Measurements from ENCODE around the gene PIP4K2A.

PIP4K2A gene

GRCh38 chr10:22717728-22718127, 3.4 kb upstream of the PIP4K2A start:
- Histone ChIP-seq H3K9ac (ENCODE audit: low read length) (no peak overlapping the region), H3K27me3 (ENCODE audit: control insufficient read depth, insufficient read depth, low read length) (no peaks in the 10 kb centered on the region), H3K36me3 (ENCODE audit: control insufficient read depth, insufficient read depth, low read length) (no peaks in the 10 kb centered on the region), H3K4me1 (ENCODE audit: control insufficient read depth, insufficient read depth, low read length) (peaks cover 8% of the 10 kb centered on the region), H3K9me3 (ENCODE audit: control insufficient read depth, low read length) (no peaks in the 10 kb centered on the region), H3K4me3 (ENCODE audit: low read length) (no peak overlapping the region)

GRCh38 chr10:22716943-22717342, 2.6 kb upstream of the PIP4K2A start:
- Histone ChIP-seq H3K27me3 (ENCODE audit: control insufficient read depth, insufficient read depth, low read length) (no peaks in the 10 kb centered on the region), H3K4me1 (ENCODE audit: control insufficient read depth, insufficient read depth, low read length) (peaks cover 3% of the 10 kb centered on the region), H3K9ac (ENCODE audit: low read length) (no peak overlapping the region), H3K4me3 (ENCODE audit: low read length) (no peak overlapping the region), H3K9me3 (ENCODE audit: control insufficient read depth, low read length) (no peaks in the 10 kb centered on the region), H3K36me3 (ENCODE audit: control insufficient read depth, insufficient read depth, low read length) (no peaks in the 10 kb centered on the region)

- no peak overlapping the region for H3K9ac ChIP-seq (ENCODE audit: low read length)
- no peak overlapping the region for H3K4me3 ChIP-seq (ENCODE audit: low read length)
Measured at GRCh38 chr10:22715290-22715625, 880 bp upstream of the PIP4K2A start.

GRCh38 chr10:22713853-22714478, 412 bp downstream of the PIP4K2A start:
- peaks cover 3% of the 10 kb centered on the region for H3K4me1 ChIP-seq (ENCODE audit: control insufficient read depth, insufficient read depth, low read length)
- H3K9ac ChIP-seq (ENCODE audit: low read length) = peak overlapping the region; percentile 82
- H3K36me3 ChIP-seq (ENCODE audit: control insufficient read depth, insufficient read depth, low read length) = no peaks in the 10 kb centered on the region
- H3K9me3 ChIP-seq (ENCODE audit: control insufficient read depth, low read length) = no peaks in the 10 kb centered on the region
- H3K27me3 ChIP-seq (ENCODE audit: control insufficient read depth, insufficient read depth, low read length) = no peaks in the 10 kb centered on the region
- peak overlapping the region; percentile 74 for H3K4me3 ChIP-seq (ENCODE audit: low read length)

More at GRCh38 chr10:22715290-22715625, 880 bp upstream of the PIP4K2A start:
- H3K36me3 ChIP-seq (ENCODE audit: control insufficient read depth, insufficient read depth, low read length) = no peaks in the 10 kb centered on the region
- H3K9me3 ChIP-seq (ENCODE audit: control insufficient read depth, low read length) = no peaks in the 10 kb centered on the region
- H3K27me3 ChIP-seq (ENCODE audit: control insufficient read depth, insufficient read depth, low read length) = no peaks in the 10 kb centered on the region
- peaks cover 3% of the 10 kb centered on the region for H3K4me1 ChIP-seq (ENCODE audit: control insufficient read depth, insufficient read depth, low read length)

GRCh38 chr10:22712956-22713852, 1.2 kb downstream of the PIP4K2A start:
- Histone ChIP-seq H3K4me3 (ENCODE audit: low read length) (peak overlapping the region; percentile 74), H3K9ac (ENCODE audit: low read length) (peak overlapping the region; percentile 82), H3K36me3 (ENCODE audit: control insufficient read depth, insufficient read depth, low read length) (no peaks in the 10 kb centered on the region), H3K4me1 (ENCODE audit: control insufficient read depth, insufficient read depth, low read length) (peaks cover 3% of the 10 kb centered on the region), H3K27me3 (ENCODE audit: control insufficient read depth, insufficient read depth, low read length) (no peaks in the 10 kb centered on the region), H3K9me3 (ENCODE audit: control insufficient read depth, low read length) (no peaks in the 10 kb centered on the region)

GRCh38 chr10:22712211-22712955, 2.0 kb downstream of the PIP4K2A start:
- Histone ChIP-seq H3K27me3 (ENCODE audit: control insufficient read depth, insufficient read depth, low read length) (no peaks in the 10 kb centered on the region), H3K4me1 (ENCODE audit: control insufficient read depth, insufficient read depth, low read length) (peaks cover 3% of the 10 kb centered on the region), H3K9me3 (ENCODE audit: control insufficient read depth, low read length) (no peaks in the 10 kb centered on the region), H3K4me3 (ENCODE audit: low read length) (peak overlapping the region; percentile 74), H3K9ac (ENCODE audit: low read length) (peak overlapping the region; percentile 82), H3K36me3 (ENCODE audit: control insufficient read depth, insufficient read depth, low read length) (no peaks in the 10 kb centered on the region)

GRCh38 chr10:22711373-22711772, 3.0 kb downstream of the PIP4K2A start:
- H3K9me3 ChIP-seq (ENCODE audit: control insufficient read depth, low read length) = no peaks in the 10 kb centered on the region
- no peak overlapping the region for H3K9ac ChIP-seq (ENCODE audit: low read length)
- H3K4me1 ChIP-seq (ENCODE audit: control insufficient read depth, insufficient read depth, low read length) = peaks cover 3% of the 10 kb centered on the region
- no peaks in the 10 kb centered on the region for H3K27me3 ChIP-seq (ENCODE audit: control insufficient read depth, insufficient read depth, low read length)
- H3K4me3 ChIP-seq (ENCODE audit: low read length) = no peak overlapping the region
- H3K36me3 ChIP-seq (ENCODE audit: control insufficient read depth, insufficient read depth, low read length) = no peaks in the 10 kb centered on the region

GRCh38 chr10:22710139-22710745, 4.1 kb downstream of the PIP4K2A start:
- no peaks in the 10 kb centered on the region for H3K27me3 ChIP-seq (ENCODE audit: control insufficient read depth, insufficient read depth, low read length)
- H3K4me1 ChIP-seq (ENCODE audit: control insufficient read depth, insufficient read depth, low read length) = peaks cover 3% of the 10 kb centered on the region
- no peak overlapping the region for H3K9ac ChIP-seq (ENCODE audit: low read length)
- H3K4me3 ChIP-seq (ENCODE audit: low read length) = no peak overlapping the region
- no peaks in the 10 kb centered on the region for H3K36me3 ChIP-seq (ENCODE audit: control insufficient read depth, insufficient read depth, low read length)
- H3K9me3 ChIP-seq (ENCODE audit: control insufficient read depth, low read length) = no peaks in the 10 kb centered on the region

- H3K4me3 ChIP-seq (ENCODE audit: low read length) = no peak overlapping the region
- H3K27me3 ChIP-seq (ENCODE audit: control insufficient read depth, insufficient read depth, low read length) = no peaks in the 10 kb centered on the region
- no peaks in the 10 kb centered on the region for H3K36me3 ChIP-seq (ENCODE audit: control insufficient read depth, insufficient read depth, low read length)
- H3K9me3 ChIP-seq (ENCODE audit: control insufficient read depth, low read length) = no peaks in the 10 kb centered on the region
- H3K9ac ChIP-seq (ENCODE audit: low read length) = no peak overlapping the region
- no peaks in the 10 kb centered on the region for H3K4me1 ChIP-seq (ENCODE audit: control insufficient read depth, insufficient read depth, low read length)
Measured at GRCh38 chr10:22708772-22709171, 5.6 kb downstream of the PIP4K2A start.

GRCh38 chr10:22705527-22705926, 8.9 kb downstream of the PIP4K2A start:
- Histone ChIP-seq H3K36me3 (ENCODE audit: control insufficient read depth, insufficient read depth, low read length) (no peaks in the 10 kb centered on the region), H3K4me3 (ENCODE audit: low read length) (no peak overlapping the region), H3K27me3 (ENCODE audit: control insufficient read depth, insufficient read depth, low read length) (no peaks in the 10 kb centered on the region), H3K9ac (ENCODE audit: low read length) (no peak overlapping the region), H3K4me1 (ENCODE audit: control insufficient read depth, insufficient read depth, low read length) (peaks cover 8% of the 10 kb centered on the region), H3K9me3 (ENCODE audit: control insufficient read depth, low read length) (no peaks in the 10 kb centered on the region)

- H3K36me3 ChIP-seq (ENCODE audit: control insufficient read depth, insufficient read depth, low read length) = no peaks in the 10 kb centered on the region
- H3K27me3 ChIP-seq (ENCODE audit: control insufficient read depth, insufficient read depth, low read length) = no peaks in the 10 kb centered on the region
- no peak overlapping the region for H3K9ac ChIP-seq (ENCODE audit: low read length)
- H3K4me3 ChIP-seq (ENCODE audit: low read length) = no peak overlapping the region
- no peaks in the 10 kb centered on the region for H3K9me3 ChIP-seq (ENCODE audit: control insufficient read depth, low read length)
- peaks cover 14% of the 10 kb centered on the region for H3K4me1 ChIP-seq (ENCODE audit: control insufficient read depth, insufficient read depth, low read length)
Measured at GRCh38 chr10:22704942-22705341, 9.4 kb downstream of the PIP4K2A start.

Measured in mucosa of stomach (tissue), 1 donor.